Measurements from ENCODE around the gene STXBP6.
"Not testable (repeated sequence)": the region's sequence is repeated elsewhere in the genome, so short reads cannot be mapped to it uniquely, and the experiment has no call there.

STXBP6 gene

GRCh38 chr14:24853446-24853845 is 196.5 kb downstream of the STXBP6 start:
- no peak for DNase-seq (ENCODE audit: low spot score)

GRCh38 chr14:24852312-24853060 is 197.5 kb downstream of the STXBP6 start:
- no peak for DNase-seq (ENCODE audit: low spot score)

- no peak for DNase-seq (ENCODE audit: low spot score)
These were observed 198.1 kb downstream of the STXBP6 start for GRCh38 chr14:24851837-24852236.

- DNase-seq (ENCODE audit: low spot score) = no peak
These were observed 198.5 kb downstream of the STXBP6 start for GRCh38 chr14:24851406-24851805.

GRCh38 chr14:24850072-24850471 is 199.9 kb downstream of the STXBP6 start:
- DNase-seq (ENCODE audit: low spot score) = no peak

GRCh38 chr14:24849471-24849870 is 200.5 kb downstream of the STXBP6 start:
- DNase-seq (ENCODE audit: low spot score) = no peak

- DNase-seq (ENCODE audit: low spot score) = no peak
These were observed 201.7 kb downstream of the STXBP6 start for GRCh38 chr14:24848102-24848790.

GRCh38 chr14:24847568-24848095 is 202.3 kb downstream of the STXBP6 start:
- no peak for DNase-seq (ENCODE audit: low spot score)

- no peak for DNase-seq (ENCODE audit: low spot score)
These were observed 203.7 kb downstream of the STXBP6 start for GRCh38 chr14:24846261-24846660.

GRCh38 chr14:24845851-24846250 is 204.1 kb downstream of the STXBP6 start:
- no peak for DNase-seq (ENCODE audit: low spot score)

- DNase-seq (ENCODE audit: low spot score) = no peak
These were observed 205.9 kb downstream of the STXBP6 start for GRCh38 chr14:24844011-24844410.

GRCh38 chr14:24843494-24843893 is 206.5 kb downstream of the STXBP6 start:
- DNase-seq (ENCODE audit: low spot score) = no peak

- DNase-seq (ENCODE audit: low spot score) = no peak
These were observed 209.6 kb downstream of the STXBP6 start for GRCh38 chr14:24840204-24840893.

GRCh38 chr14:24839617-24840203 is 210.2 kb downstream of the STXBP6 start:
- DNase-seq (ENCODE audit: low spot score) = no peak

- DNase-seq (ENCODE audit: low spot score) = no peak
These were observed 210.9 kb downstream of the STXBP6 start for GRCh38 chr14:24838945-24839616.

- DNase-seq (ENCODE audit: low spot score) = no peak
These were observed 212.5 kb downstream of the STXBP6 start for GRCh38 chr14:24837280-24838046.

GRCh38 chr14:24836324-24836723 is 213.6 kb downstream of the STXBP6 start:
- not testable (repeated sequence) for DNase-seq (ENCODE audit: low spot score)

- no peak for DNase-seq (ENCODE audit: low spot score)
These were observed 215.0 kb downstream of the STXBP6 start for GRCh38 chr14:24834956-24835355.

GRCh38 chr14:24833385-24833784 is 216.6 kb downstream of the STXBP6 start:
- DNase-seq (ENCODE audit: low spot score) = no peak

- DNase-seq (ENCODE audit: low spot score) = no peak
These were observed 218.3 kb downstream of the STXBP6 start for GRCh38 chr14:24831677-24832076.

GRCh38 chr14:24829862-24830261 is 220.1 kb downstream of the STXBP6 start:
- DNase-seq (ENCODE audit: low spot score) = no peak

Data from RKO (cell line).